ENCODE data around the gene WNT6. TPM values are rescaled to one million over a fixed set of nuclear protein-coding genes. Genes with fewer than 3 reads are reported as not detected.

Gene WNT6
- total RNA-seq, 1 donor from 2014 or later, result not detected

DNA sequence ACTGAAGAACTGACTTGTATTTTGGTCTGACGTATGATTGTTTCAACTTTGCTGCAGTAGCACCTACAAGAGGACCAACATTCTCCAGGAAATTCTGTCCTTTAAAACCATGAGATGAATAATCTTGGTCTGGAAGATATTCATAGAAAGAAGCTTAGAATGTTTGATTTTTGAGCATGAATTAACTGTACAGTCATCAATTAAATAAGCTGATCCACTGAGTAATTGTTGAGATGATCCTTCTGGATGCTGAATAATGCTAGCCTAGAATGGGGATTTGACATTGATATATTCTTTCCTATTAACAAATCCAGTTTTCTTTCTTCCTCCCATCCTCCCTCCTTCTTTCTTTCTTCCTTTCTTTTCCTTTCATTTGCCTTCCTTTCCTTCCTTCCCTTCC, 60.9 kb downstream of the WNT6 start:
- DNase-seq (ENCODE audit: extremely low read depth, low read depth, low spot score), result no peak

Other genes with a start within 250 kb of the WNT6 start
- 22.4 and 28.7 TPM in 2 replicates for gene ZNF142, start 200.2 kb upstream of the WNT6 start, total RNA-seq
- 30.9 and 37.6 TPM in 2 replicates for gene BCS1L, start 200.1 kb upstream of the WNT6 start, total RNA-seq
- gene RNF25, start 187.8 kb upstream of the WNT6 start, total RNA-seq, result 24.0 and 25.9 TPM in 2 replicates
- gene STK36, start 187.7 kb upstream of the WNT6 start, total RNA-seq, result 26.3 and 27.6 TPM in 2 replicates
- gene TTLL4, start 149.0 kb upstream of the WNT6 start, total RNA-seq, result 14.8 and 21.1 TPM in 2 replicates
- 15.8 and 24.0 TPM in 2 replicates for gene CYP27A1, start 77.7 kb upstream of the WNT6 start, total RNA-seq
- not detected in 2 replicates for gene PRKAG3, start 28.0 kb upstream of the WNT6 start, total RNA-seq
- not detected in 2 replicates for gene WNT10A, start 21.0 kb downstream of the WNT6 start, total RNA-seq
- not detected in 2 replicates for gene CDK5R2, start 99.9 kb downstream of the WNT6 start, total RNA-seq
- not detected in 2 replicates for gene FEV, start 125.4 kb downstream of the WNT6 start, total RNA-seq
- not detected in 2 replicates for gene CRYBA2, start 133.6 kb downstream of the WNT6 start, total RNA-seq
- gene CFAP65, start 181.7 kb downstream of the WNT6 start, total RNA-seq, result not detected in 2 replicates
- not detected in 2 replicates for gene IHH, start 201.1 kb downstream of the WNT6 start, total RNA-seq

Measured in glomerular endothelial cell (primary cell).